Hepatocyte (in vitro differentiated cells): ENCODE data around the gene CSH1. TPM values are rescaled to one million over a fixed set of nuclear protein-coding genes. Genes with fewer than 3 reads are reported as not detected.

Experiments used
- DNase-seq: peaks from one replicate; pipeline ENCODE4 v3.0.0-alpha.2; 2016; ENCODE audit warnings: low spot score
- H2AFZ ChIP-seq: fragments of 200-600 bp; sonication (generic); 2 replicates; pipeline ENCODE4 v1.6.0; 2016; ENCODE audit warnings: antibody characterized with exemption, mild to moderate bottlenecking
- H3K27ac ChIP-seq: fragments of 200-600 bp; sonication (generic); 2 replicates; pipeline ENCODE4 v1.5.1; 2016; ENCODE audit warnings: mild to moderate bottlenecking
- H3K27me3 ChIP-seq: fragments of 200-600 bp; sonication (generic); 2 replicates; pipeline ENCODE4 v1.6.1; 2016
- H3K36me3 ChIP-seq: fragments of 200-600 bp; sonication (generic); replicated peaks from 2 replicates; pipeline ENCODE4 v1.5.1; 2016; ENCODE audit warnings: low read depth; ENCODE audit not compliant: insufficient read depth
- H3K4me1 ChIP-seq: fragments of 200-600 bp; sonication (generic); 2 replicates; pipeline ENCODE4 v1.5.1; 2016; ENCODE audit warnings: mild to moderate bottlenecking, moderate library complexity; ENCODE audit not compliant: insufficient read depth
- H3K4me2 ChIP-seq: fragments of 200-600 bp; sonication (generic); 2 replicates; pipeline ENCODE4 v1.6.0; 2016
- H3K4me3 ChIP-seq: fragments of 200-600 bp; sonication (generic); 2 replicates; pipeline ENCODE4 v1.5.1; 2016; ENCODE audit warnings: mild to moderate bottlenecking
- H3K79me2 ChIP-seq: fragments of 200-600 bp; sonication (generic); 2 replicates; pipeline ENCODE4 v1.6.0; 2017; ENCODE audit warnings: mild to moderate bottlenecking
- H3K9me2 ChIP-seq: fragments of 200-600 bp; sonication (generic); replicated peaks from 2 replicates; pipeline ENCODE4 v1.6.0; 2017; ENCODE audit warnings: mild to moderate bottlenecking; ENCODE audit not compliant: insufficient read depth
- H3K9me3 ChIP-seq: fragments of 200-600 bp; sonication (generic); 2 replicates; pipeline ENCODE4 v1.5.1; 2016; ENCODE audit warnings: low read depth, mild to moderate bottlenecking
- H4K20me1 ChIP-seq: fragments of 200-600 bp; sonication (generic); 2 replicates; pipeline ENCODE4 v1.6.0; 2016; ENCODE audit warnings: mild to moderate bottlenecking; ENCODE audit not compliant: insufficient read depth, poor library complexity, severe bottlenecking
- CTCF ChIP-seq: fragments of 200-600 bp; sonication (generic); IDR thresholded peaks from 2 replicates; pipeline ENCODE4 v1.5.1; 2016; ENCODE audit warnings: antibody characterized with exemption, mild to moderate bottlenecking; ENCODE audit not compliant: poor library complexity
- EZH2 ChIP-seq: fragments of 200-600 bp; sonication (generic); IDR thresholded peaks from 2 replicates; pipeline ENCODE4 v1.6.1; 2016; ENCODE audit warnings: antibody characterized with exemption, mild to moderate bottlenecking, borderline replicate concordance
- EZH2phosphoT487 ChIP-seq: fragments of 200-600 bp; sonication (generic); IDR thresholded peaks from one replicate; pipeline ENCODE4 v1.6.1; 2018; ENCODE audit warnings: antibody characterized with exemption, mild to moderate bottlenecking, low read depth, moderate library complexity; ENCODE audit not compliant: unreplicated experiment, severe bottlenecking
- WGBS: methylation state at CpG from one replicate; pipeline ENCODE4 v1.1.6; 2016; ENCODE audit warnings: low lambda C conversion rate; ENCODE audit errors: missing lambda C conversion rate; 5-methylcytosine and 5-hydroxymethylcytosine counted together
- polyA plus RNA-seq: library from polyadenylated mRNA; unstranded; fragments of >200 nt; fragmentation: Nextera tagmentation; extraction: Ambion mirVana; gene quantifications from 2 replicates; pipeline ENCODE4 v1.2.1, GENCODE V29; 2016
- small RNA-seq: library from RNA; depleted of rRNA; stranded (forward); fragments of <200 nt; gene quantifications from one replicate; pipeline ENCODE3, GENCODE V24; 2014
- total RNA-seq: library from RNA; depleted of rRNA; stranded (reverse); fragments of >200 nt; gene quantifications from 2 replicates; pipeline ENCODE4 v1.2.3, GENCODE V29; 2014

The CSH1 gene
- total and polyA plus RNA-seq, 2 experiments from 2014 or later = 1.1 TPM; not detected in 1

DNA sequence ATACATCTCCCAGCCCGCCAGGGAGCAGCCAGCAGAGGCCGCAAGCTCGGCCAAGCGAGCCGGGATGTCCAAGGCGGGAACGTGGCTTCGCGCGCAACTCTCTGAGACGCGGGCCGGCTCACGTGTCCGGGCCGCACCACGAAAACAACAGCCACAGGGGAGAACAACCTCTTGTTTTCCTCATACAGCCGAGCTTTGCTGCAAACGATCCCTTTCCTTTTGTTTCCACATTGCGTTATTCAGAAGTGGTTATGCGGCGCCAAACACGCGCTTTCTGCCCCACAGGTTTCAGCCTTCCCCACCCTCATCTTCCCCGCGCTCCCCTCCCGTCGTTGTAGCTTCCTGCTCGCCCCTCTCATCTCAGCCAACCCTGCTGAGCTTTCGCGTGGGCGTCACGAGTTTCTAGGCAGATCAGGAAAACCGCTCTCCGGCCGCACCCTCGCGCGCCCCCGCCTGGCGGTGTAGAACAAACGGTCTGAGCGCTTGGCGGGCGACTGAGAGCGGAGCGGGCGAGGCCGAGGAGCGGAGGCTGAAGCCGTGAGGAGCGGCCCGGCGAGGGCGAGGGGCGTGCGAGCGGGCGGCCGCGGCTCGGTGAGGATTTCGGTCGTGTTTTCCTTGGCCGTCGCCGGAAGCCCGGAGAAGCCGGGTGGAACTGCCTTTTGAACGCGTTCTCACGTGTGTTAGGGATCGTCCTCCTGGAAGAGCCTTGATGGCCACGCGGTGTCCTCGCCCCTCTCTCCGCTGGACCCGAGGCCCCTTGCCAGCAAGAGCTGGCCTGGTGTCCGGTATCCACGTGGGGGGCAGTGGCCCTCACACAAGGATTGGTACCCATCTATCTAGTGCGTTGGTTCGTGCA is 47.3 kb downstream of the CSH1 start:
- peak; percentile 94 for DNase-seq
- peak overlapping the region; percentile 84 for H2AFZ ChIP-seq
- H3K79me2 ChIP-seq = no peaks in the 10 kb centered on the region
- H3K9me3 ChIP-seq = no peaks in the 10 kb centered on the region
- H3K27me3 ChIP-seq = no peaks in the 10 kb centered on the region
- 33% methylated on average over 68 of the region's 82 CpGs for WGBS
- H3K27ac ChIP-seq = no peak overlapping the region
- H3K36me3 ChIP-seq = no peaks in the 10 kb centered on the region
- peak overlapping the region; percentile 82 for H3K4me2 ChIP-seq
- no peak overlapping the region for H3K4me3 ChIP-seq
- no peaks in the 10 kb centered on the region for H4K20me1 ChIP-seq
- no peaks in the 10 kb centered on the region for H3K9me2 ChIP-seq
- TF ChIP-seq CTCF = peak; percentile 71
- no peak for TF ChIP-seq EZH2
- peaks cover 5% of the 10 kb centered on the region for H3K4me1 ChIP-seq

GRCh38 chr17:63847525-63848249 is 48.7 kb downstream of the CSH1 start:
- no peak for TF ChIP-seq EZH2phosphoT487
- no peak for TF ChIP-seq CTCF
- no peak for TF ChIP-seq EZH2
- Histone ChIP-seq H2AFZ (no peak overlapping the region), H3K9me3 (no peaks in the 10 kb centered on the region), H3K27ac (no peak overlapping the region), H4K20me1 (no peaks in the 10 kb centered on the region), H3K79me2 (no peaks in the 10 kb centered on the region), H3K4me1 (peaks cover 5% of the 10 kb centered on the region), H3K4me2 (no peak overlapping the region), H3K27me3 (no peaks in the 10 kb centered on the region), H3K4me3 (no peak overlapping the region), H3K36me3 (no peaks in the 10 kb centered on the region), H3K9me2 (no peaks in the 10 kb centered on the region)
- DNase-seq = no peak
- WGBS = 98% methylated on average over 3 of the region's 3 CpGs

DNA sequence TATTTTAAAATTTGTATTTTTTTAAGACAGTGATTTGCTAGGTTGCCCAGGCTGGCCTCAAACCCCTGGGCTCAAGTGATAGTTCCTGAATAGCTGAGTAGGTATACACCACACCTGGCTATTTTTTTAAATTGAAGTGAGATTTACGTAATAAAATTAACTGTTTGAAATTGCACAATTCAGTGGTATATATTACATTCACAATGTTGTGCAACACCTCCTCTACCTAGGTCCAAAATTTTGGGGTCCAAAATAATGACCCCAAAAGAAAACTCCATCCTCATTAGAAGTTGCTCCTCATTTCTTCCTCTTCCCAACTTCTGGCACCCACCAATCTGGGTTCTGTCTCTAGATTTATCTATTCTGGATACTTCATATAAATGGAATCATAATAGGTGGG is 50.9 kb downstream of the CSH1 start:
- Histone ChIP-seq H3K27me3 (no peaks in the 10 kb centered on the region), H3K4me1 (peaks cover 15% of the 10 kb centered on the region), H3K36me3 (no peaks in the 10 kb centered on the region), H3K9me3 (no peaks in the 10 kb centered on the region), H3K4me2 (no peak overlapping the region), H2AFZ (no peak overlapping the region), H3K79me2 (peaks cover 17% of the 10 kb centered on the region), H3K27ac (no peak overlapping the region), H4K20me1 (peaks cover 9% of the 10 kb centered on the region), H3K4me3 (no peak overlapping the region), H3K9me2 (no peaks in the 10 kb centered on the region)
- TF ChIP-seq EZH2 = no peak
- TF ChIP-seq EZH2phosphoT487 = no peak
- no peak for TF ChIP-seq CTCF
- no peak for DNase-seq
- WGBS = 96% methylated on average over 1 of the region's 1 CpG

Small RNA genes within 50 kb of the gene (small RNA-seq; reads per million reads assigned to genes)
- not detected for gene AC040958.1
- not detected for gene AC127029.1
- not detected for gene GH1

Other genes starting within 250 kb of the CSH1 start
- 14.5 and 20.7 TPM in 2 replicates for gene LIMD2, start 196.4 kb downstream of the CSH1 start, total RNA-seq
- gene LIMD2, start 196.4 kb downstream of the CSH1 start, polyA plus RNA-seq = 31.1 and 35.3 TPM in 2 replicates
- gene STRADA, start 154.8 kb downstream of the CSH1 start, total RNA-seq = 15.3 and 19.9 TPM in 2 replicates
- 24.4 and 27.6 TPM in 2 replicates for gene STRADA, start 154.8 kb downstream of the CSH1 start, polyA plus RNA-seq
- 79.6 and 82.7 TPM in 2 replicates for gene CCDC47, start 123.0 kb downstream of the CSH1 start, total RNA-seq
- 60.1 and 77.8 TPM in 2 replicates for gene CCDC47, start 123.0 kb downstream of the CSH1 start, polyA plus RNA-seq
- 67.6 and 79.9 TPM in 2 replicates for gene DDX42, start 122.4 kb downstream of the CSH1 start, total RNA-seq
- gene DDX42, start 122.4 kb downstream of the CSH1 start, polyA plus RNA-seq = 31.1 and 36.4 TPM in 2 replicates
- gene PSMC5, start 69.1 kb downstream of the CSH1 start, total RNA-seq = 37.3 and 46.6 TPM in 2 replicates
- gene PSMC5, start 69.1 kb downstream of the CSH1 start, polyA plus RNA-seq = 129 and 132 TPM in 2 replicates
- gene FTSJ3, start 68.9 kb downstream of the CSH1 start, total RNA-seq = 27.0 and 28.5 TPM in 2 replicates
- 28.5 and 30.0 TPM in 2 replicates for gene FTSJ3, start 68.9 kb downstream of the CSH1 start, polyA plus RNA-seq
- 55.5 and 65.7 TPM in 2 replicates for gene SMARCD2, start 53.9 kb downstream of the CSH1 start, total RNA-seq
- 46.0 and 52.9 TPM in 2 replicates for gene SMARCD2, start 53.9 kb downstream of the CSH1 start, polyA plus RNA-seq
- 1.4 and 2.8 TPM in 2 replicates for gene CSH2, start 22.9 kb downstream of the CSH1 start, total RNA-seq
- gene CSH2, start 22.9 kb downstream of the CSH1 start, polyA plus RNA-seq = 0.84 TPM in 1 of 2 replicates, not detected in the other
- not detected in 2 replicates for gene GH2, start 14.6 kb downstream of the CSH1 start, total RNA-seq
- gene GH2, start 14.6 kb downstream of the CSH1 start, polyA plus RNA-seq = 1.8 TPM in 1 of 2 replicates, not detected in the other
- gene CSHL1, start 14.7 kb upstream of the CSH1 start, total RNA-seq = not detected in 2 replicates
- gene CSHL1, start 14.7 kb upstream of the CSH1 start, polyA plus RNA-seq = not detected in 2 replicates
- gene GH1, start 22.3 kb upstream of the CSH1 start, total RNA-seq = not detected in 2 replicates
- gene GH1, start 22.3 kb upstream of the CSH1 start, polyA plus RNA-seq = not detected in 2 replicates
- gene CD79B, start 35.8 kb upstream of the CSH1 start, total RNA-seq = 0.57 TPM in 1 of 2 replicates, not detected in the other
- 1.2 TPM in 2 replicates for gene CD79B, start 35.8 kb upstream of the CSH1 start, polyA plus RNA-seq
- under 0.01 and 0.07 TPM in 2 replicates for gene SCN4A, start 76.3 kb upstream of the CSH1 start, total RNA-seq
- gene SCN4A, start 76.3 kb upstream of the CSH1 start, polyA plus RNA-seq = not detected in 2 replicates
- 0.13 and 0.36 TPM in 2 replicates for gene PRR29, start 101.8 kb upstream of the CSH1 start, total RNA-seq
- gene PRR29, start 101.8 kb upstream of the CSH1 start, polyA plus RNA-seq = 0.62 and 1.4 TPM in 2 replicates
- gene ICAM2, start 124.1 kb upstream of the CSH1 start, total RNA-seq = 6.0 and 8.4 TPM in 2 replicates
- gene ICAM2, start 124.1 kb upstream of the CSH1 start, polyA plus RNA-seq = 2.7 and 3.4 TPM in 2 replicates
- gene ERN1, start 233.6 kb upstream of the CSH1 start, total RNA-seq = 10.3 and 14.3 TPM in 2 replicates
- gene ERN1, start 233.6 kb upstream of the CSH1 start, polyA plus RNA-seq = 16.5 and 19.4 TPM in 2 replicates